LoVo (cell line): Measurements from ENCODE around the gene SF3A2.

Source experiments
- DNase-seq: peaks from one replicate; pipeline ENCODE4 v3.0.0-alpha.2; 2016; ENCODE audit warnings: low spot score

The SF3A2 gene

GRCh38 chr19:2226840-2227360 lies 9.7 kb upstream of the SF3A2 start:
- DNase-seq = no peak

- no peak for DNase-seq
These were observed 9.0 kb upstream of the SF3A2 start for GRCh38 chr19:2227415-2228156.

- DNase-seq = no peak
These were observed 8.2 kb upstream of the SF3A2 start for GRCh38 chr19:2228157-2229030.

- DNase-seq = no peak
These were observed 7.3 kb upstream of the SF3A2 start for GRCh38 chr19:2229103-2230032.

- no peak for DNase-seq
These were observed 6.5 kb upstream of the SF3A2 start for GRCh38 chr19:2230033-2230531.

GRCh38 chr19:2230807-2231533 lies 5.7 kb upstream of the SF3A2 start:
- DNase-seq = no peak

GRCh38 chr19:2231621-2232221 lies 4.9 kb upstream of the SF3A2 start:
- DNase-seq = no peak

GRCh38 chr19:2232286-2233151 lies 4.1 kb upstream of the SF3A2 start:
- DNase-seq = no peak

- DNase-seq = no peak
These were observed 2.9 kb upstream of the SF3A2 start for GRCh38 chr19:2233601-2234280.

- DNase-seq = no peak
These were observed 1.6 kb upstream of the SF3A2 start for GRCh38 chr19:2234996-2235380.

GRCh38 chr19:2235381-2236063 lies 1.1 kb upstream of the SF3A2 start:
- peak; percentile 51 for DNase-seq

GRCh38 chr19:2236064-2236313 lies 635 bp upstream of the SF3A2 start:
- DNase-seq = no peak

- no peak for DNase-seq
These were observed 636 bp downstream of the SF3A2 start for GRCh38 chr19:2237051-2237868.

GRCh38 chr19:2237869-2238153 lies 1.2 kb downstream of the SF3A2 start:
- no peak for DNase-seq

GRCh38 chr19:2239173-2239572 lies 2.5 kb downstream of the SF3A2 start:
- no peak for DNase-seq

GRCh38 chr19:2239771-2240770 lies 3.4 kb downstream of the SF3A2 start:
- no peak for DNase-seq
